Epithelial cell of prostate (primary cell): Measurements from ENCODE around the gene SMARCD1.
"Not testable (repeated sequence)": the region's sequence is repeated elsewhere in the genome, so short reads cannot be mapped to it uniquely, and the experiment has no call there.

Source experiments
- DNase-seq: peaks from one replicate; pipeline ENCODE4 v3.0.0-alpha.2; 2011; ENCODE audit warnings: low read depth, low spot score
- H3K27ac ChIP-seq: fragments of 450-650 bp; 2 replicates; pipeline ENCODE4 v1.5.1; 2017; ENCODE audit warnings: mild to moderate bottlenecking

The SMARCD1 gene

GRCh38 chr12:50120953-50121352 lies 35.8 kb downstream of the SMARCD1 start:
- DNase-seq, result no peak
- no peak overlapping the region for H3K27ac ChIP-seq

GRCh38 chr12:50121641-50122040 lies 36.5 kb downstream of the SMARCD1 start:
- no peak for DNase-seq

GRCh38 chr12:50123203-50123602 lies 38.1 kb downstream of the SMARCD1 start:
- no peak for DNase-seq
- H3K27ac ChIP-seq, result no peak overlapping the region

More at GRCh38 chr12:50121641-50122040, 36.5 kb downstream of the SMARCD1 start:
- H3K27ac ChIP-seq, result no peak overlapping the region

GRCh38 chr12:50127546-50127945 lies 42.4 kb downstream of the SMARCD1 start:
- no peak overlapping the region for H3K27ac ChIP-seq
- no peak for DNase-seq

- no peak for DNase-seq
- H3K27ac ChIP-seq, result no peak overlapping the region
Observed at GRCh38 chr12:50129290-50129689, 44.1 kb downstream of the SMARCD1 start.

- no peak overlapping the region for H3K27ac ChIP-seq
- no peak for DNase-seq
Observed at GRCh38 chr12:50132505-50133135, 47.5 kb downstream of the SMARCD1 start.

- no peak overlapping the region for H3K27ac ChIP-seq
- DNase-seq, result no peak
Observed at GRCh38 chr12:50142993-50143392, 57.9 kb downstream of the SMARCD1 start.

- DNase-seq, result no peak
- H3K27ac ChIP-seq, result no peak overlapping the region
Observed at GRCh38 chr12:50145439-50145838, 60.3 kb downstream of the SMARCD1 start.

- no peak for DNase-seq
- no peak overlapping the region for H3K27ac ChIP-seq
Observed at GRCh38 chr12:50147281-50147680, 62.1 kb downstream of the SMARCD1 start.

- not testable (repeated sequence) for H3K27ac ChIP-seq, DNase-seq
Observed at GRCh38 chr12:50148011-50148410, 62.9 kb downstream of the SMARCD1 start.

GRCh38 chr12:50149311-50149710 lies 64.2 kb downstream of the SMARCD1 start:
- no peak for DNase-seq
- no peak overlapping the region for H3K27ac ChIP-seq
